NCI-H82 treated with DMSO at 0.1 percent for 48 hours (cell line): Measurements from ENCODE around the gene OR8B2.
"Not testable (repeated sequence)": the region's sequence is repeated elsewhere in the genome, so short reads cannot be mapped to it uniquely, and the experiment has no call there.

Source experiments
- DNase-seq: peaks from one replicate; lab custom pipeline; 2025; ENCODE audit not compliant: unreplicated experiment; lab: John Stamatoyannopoulos, UW

The OR8B2 gene

GRCh38 chr11:124384399-124384798, at the start of gene OR8B2:
Gene OR8B2 (minus strand): TSS chr11:124384499. CDS start chr11:124383343, 1,156 bp downstream.
- no peak for DNase-seq

GRCh38 chr11:124429599-124429998, 45.3 kb upstream of the OR8B2 start:
- DNase-seq = no peak

GRCh38 chr11:124424384-124424921, 40.2 kb upstream of the OR8B2 start, which contains the start of gene OR8B4:
Gene OR8B4 (minus strand): TSS chr11:124424871. CDS start chr11:124424871, 0 bp downstream.
- DNase-seq = no peak

- DNase-seq = no peak
Observed at GRCh38 chr11:124421043-124421442, 36.7 kb upstream of the OR8B2 start.

- peak; percentile 9 for DNase-seq
Observed at GRCh38 chr11:124415356-124415923, 31.1 kb upstream of the OR8B2 start.

- DNase-seq = no peak
Observed at GRCh38 chr11:124409906-124410305, 25.6 kb upstream of the OR8B2 start.

GRCh38 chr11:124405581-124405980, 21.3 kb upstream of the OR8B2 start:
- no peak for DNase-seq

GRCh38 chr11:124403186-124403585, 18.9 kb upstream of the OR8B2 start:
- DNase-seq = not testable (repeated sequence)

- DNase-seq = no peak
Observed at GRCh38 chr11:124402326-124402922, 18.1 kb upstream of the OR8B2 start.

- DNase-seq = no peak
Observed at GRCh38 chr11:124398924-124399323, 14.6 kb upstream of the OR8B2 start, which contains the start of gene OR8B3. Gene OR8B3 (minus strand): TSS chr11:124399024. CDS start chr11:124397351, 1,673 bp downstream.

GRCh38 chr11:124396847-124397246, 12.5 kb upstream of the OR8B2 start:
- not testable (repeated sequence) for DNase-seq

- no peak for DNase-seq
Observed at GRCh38 chr11:124394408-124394807, 10.1 kb upstream of the OR8B2 start.

GRCh38 chr11:124382857-124383256, 1.4 kb downstream of the OR8B2 start:
- DNase-seq = not testable (repeated sequence)

GRCh38 chr11:124380585-124380984, 3.7 kb downstream of the OR8B2 start:
- DNase-seq = no peak

GRCh38 chr11:124376280-124376679, 8.0 kb downstream of the OR8B2 start:
- DNase-seq = no peak

- DNase-seq = no peak
Observed at GRCh38 chr11:124359566-124359965, 24.7 kb downstream of the OR8B2 start.

- no peak for DNase-seq
Observed at GRCh38 chr11:124346311-124346955, 37.9 kb downstream of the OR8B2 start.

- no peak for DNase-seq
Observed at GRCh38 chr11:124344346-124344745, 40.0 kb downstream of the OR8B2 start.

GRCh38 chr11:124340142-124340447, 44.2 kb downstream of the OR8B2 start:
- no peak for DNase-seq

GRCh38 chr11:124339396-124340141, 44.7 kb downstream of the OR8B2 start:
- DNase-seq = no peak
